ENCODE measurements around the gene SUN3.
A peak's percentile ranks its signal among the peaks of the same experiment; 100 is the strongest.
"Not testable (repeated sequence)": the region's sequence is repeated elsewhere in the genome, so short reads cannot be mapped to it uniquely, and the experiment has no call there.

Gene SUN3

GRCh38 chr7:47945261-47946015, 83.5 kb downstream of the SUN3 start:
- peak; percentile 38 for DNase-seq (ENCODE audit: low read depth, low spot score)

- no peak for DNase-seq (ENCODE audit: low read depth, low spot score)
Observed at GRCh38 chr7:47944536-47945260, 84.2 kb downstream of the SUN3 start.

- DNase-seq (ENCODE audit: low read depth, low spot score), result no peak
Observed at GRCh38 chr7:47943676-47944474, 85.0 kb downstream of the SUN3 start.

- DNase-seq (ENCODE audit: low read depth, low spot score), result not testable (repeated sequence)
Observed at GRCh38 chr7:47942651-47943050, 86.3 kb downstream of the SUN3 start.

- no peak for DNase-seq (ENCODE audit: low read depth, low spot score)
Observed at GRCh38 chr7:47942132-47942531, 86.8 kb downstream of the SUN3 start.

GRCh38 chr7:47941136-47941844, 87.6 kb downstream of the SUN3 start:
- no peak for DNase-seq (ENCODE audit: low read depth, low spot score)

GRCh38 chr7:47940088-47941013, 88.6 kb downstream of the SUN3 start:
- no peak for DNase-seq (ENCODE audit: low read depth, low spot score)

- DNase-seq (ENCODE audit: low read depth, low spot score), result no peak
Observed at GRCh38 chr7:47939425-47940036, 89.4 kb downstream of the SUN3 start.

GRCh38 chr7:47938574-47939165, 90.2 kb downstream of the SUN3 start:
- no peak for DNase-seq (ENCODE audit: low read depth, low spot score)

- no peak for DNase-seq (ENCODE audit: low read depth, low spot score)
Observed at GRCh38 chr7:47937711-47938573, 91.0 kb downstream of the SUN3 start.
